Heart left ventricle (tissue), 13 donors: ENCODE measurements around the gene IL37.

Experiments used
- CTCF ChIP-seq, 12 donors: fragments of 200-600 bp; sonication (generic) in 4 of 12; IDR thresholded peaks; one replicate each; pipeline versions ENCODE4 v1.5.0 to v1.8.0; 2018 to 2022; ENCODE audit warnings: antibody characterized with exemption in 12 of 12, mild to moderate bottlenecking in 5 of 12
- POLR2A ChIP-seq, 2 donors: fragments of 450-650 bp; IDR thresholded peaks; one replicate each; pipeline ENCODE4 v1.6.1; 2017; ENCODE audit warnings: antibody characterized with exemption in 2 of 2, mild to moderate bottlenecking in 2 of 2, moderate library complexity in 2 of 2
- donor health status: ischemic (EF 13 %, LVEDD 7.1; RV severe dilation, severe dysfunction).
- donor health status: DM: no; HTN: yes; CAD: no.
- donor health status: DM: no; HTN: no; CAD: no.
- donor health status: ischemic (EF 25% LVEDD 6.9; RV normal size, moderate dysfunction).
- donor health status: ischemic (EF 25% LVEDD 5.7; RV mildly dilated, moderate dysfunction).
- donor health status: ischemic (EF 35%, LVEDD 5.7; RV mildly dilated, moderate dysfunction).
- donor health status: nonischemic (EF 11% LVEDD 7.7; RV severe dilation, severe dysfunction).
- donor health status: DM: yes; HTN: yes; CAD: no.
- donor health status: PGD.
- donor health status: ischemic (EF 29% LVEDD 5.4; RV normal size, mild dysfunction).
- donor health status: nonischemic (EF 23%, LVEDD 6.1; RV moderate dilation, normal function).

GRCh38 chr2:112940859-112941625, 30.1 kb downstream of the IL37 start:
- TF ChIP-seq CTCF (IDR thresholded peaks at IDR 0.05) (no peak), POLR2A (IDR thresholded peaks at IDR 0.05) (no peak)
